Measurements from ENCODE around the gene CRHBP.

CRHBP gene

GRCh38 chr5:77015938-77016569 lies 63.2 kb downstream of the CRHBP start:
- no peak for DNase-seq (ENCODE audit: low read depth)

GRCh38 chr5:77016962-77017361 lies 64.1 kb downstream of the CRHBP start:
- DNase-seq (ENCODE audit: low read depth) = no peak

GRCh38 chr5:77017668-77018067 lies 64.8 kb downstream of the CRHBP start:
- DNase-seq (ENCODE audit: low read depth) = no peak

Data from activated T-cell treated with anti-CD3 and anti-CD28 coated beads for 24 hours (primary cell).